Endothelial cell of umbilical vein (primary cell): ENCODE results near the gene BTBD10. TPM values are rescaled to one million over a fixed set of nuclear protein-coding genes. Genes with fewer than 3 reads are reported as not detected.

Source experiments
- BruUV-seq: library from RNA; stranded (reverse); fragments of 400-500 nt; replicated peaks from 2 replicates; lab custom pipeline; 2021; lab: Mats Ljungman, UMichigan
- CTCF ChIA-PET: fragments of 300-600, 350-600 bp; sonication (Branson Sonifier 250); formaldehyde crosslinking; loops from one replicate; lab custom pipeline; 2021; ENCODE audit warnings: antibody characterized with exemption, inconsistent platforms; lab: Charles Lee
- POLR2A ChIA-PET: fragments of 300-600, 350-600 bp; sonication (Branson Sonifier 250); formaldehyde crosslinking; loops from one replicate; lab custom pipeline; 2021; ENCODE audit warnings: antibody characterized with exemption, inconsistent platforms; lab: Charles Lee
- DNase-seq: peaks from one replicate; pipeline ENCODE4 v3.0.0-alpha.2; 2011; ENCODE audit warnings: low read depth, low spot score
- FAIRE-seq: peaks from 2 replicates; lab custom pipeline; 2011; peaks lifted over from hg19 to GRCh38; lab: Jason Lieb, UNC
- H2AFZ ChIP-seq: 2 replicates; pipeline ENCODE4 v1.6.0; 2012; ENCODE audit warnings: low read depth, low read length, control low read depth, inconsistent platforms
- H3K27ac ChIP-seq: 2 replicates; pipeline ENCODE4 v1.5.1; 2011; ENCODE audit warnings: low read depth, mild to moderate bottlenecking, control low read depth, low read length, moderate library complexity; ENCODE audit not compliant: insufficient read depth
- H3K27me3 ChIP-seq, 2 experiments: 2 replicates each; pipeline versions ENCODE4 v1.6.0 to v1.6.1; 2011; ENCODE audit warnings: low read length in 2 of 2, mixed read lengths in 1 of 2; ENCODE audit not compliant: control insufficient read depth in 2 of 2, insufficient read depth in 2 of 2
- H3K36me3 ChIP-seq, 2 experiments: 2 replicates in 1 of 2; 3 replicates in 1 of 2; pipeline ENCODE4 v1.5.1; 2011; ENCODE audit warnings: low read length in 2 of 2, mild to moderate bottlenecking in 1 of 2, moderate library complexity in 1 of 2; ENCODE audit not compliant: control insufficient read depth in 2 of 2, insufficient read depth in 2 of 2; ENCODE audit errors: extremely low read depth in 1 of 2
- H3K4me1 ChIP-seq: 3 replicates; pipeline ENCODE4 v1.5.1; 2011; ENCODE audit warnings: mild to moderate bottlenecking, low read length; ENCODE audit not compliant: control insufficient read depth, insufficient read depth; ENCODE audit errors: extremely low read depth
- H3K4me2 ChIP-seq: 2 replicates; pipeline ENCODE4 v1.6.1; 2011; ENCODE audit warnings: low read length, control low read depth, mixed read lengths; ENCODE audit not compliant: insufficient read depth
- H3K4me3 ChIP-seq, 3 experiments: fragments of 200-600 bp in 1 of 3; sonication (generic), shearing (Covaris generic) in 1 of 3; replicated peaks in 1 of 3; 2 replicates each; pipeline ENCODE4 v1.5.1; 2011 to 2016; ENCODE audit warnings: control low read depth in 3 of 3, low read length in 3 of 3, mild to moderate bottlenecking in 2 of 3, inconsistent platforms in 1 of 3, low read depth in 1 of 3, moderate library complexity in 1 of 3; ENCODE audit not compliant: insufficient read depth in 1 of 3
- H3K79me2 ChIP-seq: 2 replicates; pipeline ENCODE4 v1.6.0; 2012; ENCODE audit warnings: low read length, inconsistent platforms; ENCODE audit not compliant: control insufficient read depth, insufficient read depth
- H3K9ac ChIP-seq: replicated peaks from 2 replicates; pipeline ENCODE3; 2011; ENCODE audit warnings: low read length, control low read depth; ENCODE audit not compliant: insufficient read depth; ENCODE audit errors: extremely low read depth
- H3K9me1 ChIP-seq: replicated peaks from 3 replicates; pipeline ENCODE4 v1.6.0; 2011; ENCODE audit warnings: mild to moderate bottlenecking, low read length; ENCODE audit not compliant: control insufficient read depth, insufficient read depth; ENCODE audit errors: extremely low read depth
- H3K9me3 ChIP-seq: replicated peaks from 2 replicates; pipeline ENCODE4 v1.5.1; 2012; ENCODE audit warnings: low read length, inconsistent platforms; ENCODE audit not compliant: control insufficient read depth, insufficient read depth
- H4K20me1 ChIP-seq: replicated peaks from 2 replicates; pipeline ENCODE3; 2011; ENCODE audit warnings: mild to moderate bottlenecking, low read length; ENCODE audit not compliant: control insufficient read depth, insufficient read depth; ENCODE audit errors: extremely low read depth
- EZH2 ChIP-seq: IDR thresholded peaks from 2 replicates; pipeline ENCODE4 v1.6.1; 2012; ENCODE audit warnings: borderline replicate concordance, low read depth, mild to moderate bottlenecking, moderate library complexity, low read length, inconsistent platforms; ENCODE audit not compliant: severe bottlenecking
- FOS ChIP-seq: IDR thresholded peaks from 2 replicates; pipeline ENCODE4 v1.6.1; 2011; ENCODE audit warnings: mild to moderate bottlenecking, low read length, moderate library complexity, borderline replicate concordance; ENCODE audit not compliant: insufficient read depth
- GATA2 ChIP-seq: IDR thresholded peaks from 2 replicates; pipeline ENCODE4 v1.7.0; 2011; ENCODE audit warnings: low read depth, mild to moderate bottlenecking, moderate library complexity, mixed read lengths, low read length; ENCODE audit not compliant: insufficient read length, insufficient read depth
- JUN ChIP-seq: IDR thresholded peaks from 2 replicates; pipeline ENCODE4 v1.6.1; 2011; ENCODE audit warnings: borderline replicate concordance, low read depth; ENCODE audit not compliant: insufficient read length, insufficient read depth
- MYC ChIP-seq: IDR thresholded peaks from one replicate; pipeline ENCODE4 v1.6.1; 2011; ENCODE audit warnings: mild to moderate bottlenecking, low read depth, low read length
- POLR2A ChIP-seq: IDR thresholded peaks from 2 replicates; pipeline ENCODE4 v1.6.1; 2012; ENCODE audit warnings: low read depth, mild to moderate bottlenecking, control low read depth, low read length
- POLR2AphosphoS5 ChIP-seq: IDR thresholded peaks from 2 replicates; pipeline ENCODE4 v1.6.1; 2012; ENCODE audit warnings: low read depth, mild to moderate bottlenecking, control low read depth, low read length, moderate library complexity; ENCODE audit not compliant: insufficient read depth
- dilution Hi-C: fragments of 300-500 bp; cut with MboI; formaldehyde crosslinking; loops from one replicate; pipeline ENCODE4 v1.15.0; 2019; ENCODE audit warnings: low sequenced_read_pairs; ENCODE audit not compliant: extremely low pct_ligation_motif_present
- intact Hi-C: fragments of 100-400 bp; cut with micrococcal nuclease; formaldehyde crosslinking; loops from one replicate; pipeline ENCODE4 v1.10.0; 2022
- polyA plus RNA-seq, 4 experiments: library from polyadenylated mRNA; depleted of rRNA in 3 of 4; stranded (reverse) in 3 of 4; unstranded in 1 of 4; fragments of >200 nt; gene quantifications; 2 replicates each; pipeline versions ENCODE4 v1.2.1 to v1.2.3, GENCODE V29; 2011 to 2012; ENCODE audit warnings: missing spikeins in 1 of 4
- total RNA-seq: library from RNA; stranded (reverse); gene quantifications from 2 replicates; pipeline ENCODE4 v1.2.3, GENCODE V29; 2021
- TF ChIP-seq, protein P1 (sequence below), 2 donors: IDR thresholded peaks; 1 replicate in 1 of 2; 2 replicates in 1 of 2; pipeline ENCODE4 v1.5.1; 2011; ENCODE audit warnings: low read length in 2 of 2, mild to moderate bottlenecking in 2 of 2, moderate library complexity in 2 of 2, control low read depth in 1 of 2, inconsistent platforms in 1 of 2, low read depth in 1 of 2; ENCODE audit not compliant: insufficient read depth in 1 of 2; ENCODE audit errors: extremely low read depth in 1 of 2
- TF ChIP-seq, protein P2 (sequence below): IDR thresholded peaks from 2 replicates; pipeline ENCODE4 v1.6.1; 2011; ENCODE audit not compliant: insufficient read depth, insufficient read length

BTBD10 gene
- total and polyA plus RNA-seq, 2 donors (not counting 3 experiments of a cell fraction or from before 2014, with no cell fraction given): 31.7 to 49.6 TPM

- no peak overlapping the region for H3K9ac ChIP-seq
- H3K36me3 ChIP-seq: no peaks in the 10 kb centered on the region
- H3K27ac ChIP-seq: no peak overlapping the region
- no peaks in the 10 kb centered on the region for H3K9me1 ChIP-seq
- dilution Hi-C loops: no loop called here
- no peaks in the 10 kb centered on the region for H4K20me1 ChIP-seq
- FAIRE-seq (no peak), DNase-seq (no peak)
- H3K4me1 ChIP-seq: peaks cover 4% of the 10 kb centered on the region
- no peak overlapping the region for H3K4me3 ChIP-seq
- no peaks in the 10 kb centered on the region for H3K27me3 ChIP-seq
- ChIA-PET POLR2A (no interaction called here), CTCF (interaction anchor here (0.7 to 8.3 kb wide), 8 partner anchors 11 to 386 kb away, joined by 3 to 144 read pairs (median 4); no protein-coding TSS in a partner anchor)
- H3K4me2 ChIP-seq: no peak overlapping the region
- H3K9me3 ChIP-seq: no peaks in the 10 kb centered on the region
- H2AFZ ChIP-seq: no peak overlapping the region
- no TSS peak for BruUV-seq
- no peaks in the 10 kb centered on the region for H3K79me2 ChIP-seq
- TF ChIP-seq MYC: no peak
- TF ChIP-seq, protein P1, sequence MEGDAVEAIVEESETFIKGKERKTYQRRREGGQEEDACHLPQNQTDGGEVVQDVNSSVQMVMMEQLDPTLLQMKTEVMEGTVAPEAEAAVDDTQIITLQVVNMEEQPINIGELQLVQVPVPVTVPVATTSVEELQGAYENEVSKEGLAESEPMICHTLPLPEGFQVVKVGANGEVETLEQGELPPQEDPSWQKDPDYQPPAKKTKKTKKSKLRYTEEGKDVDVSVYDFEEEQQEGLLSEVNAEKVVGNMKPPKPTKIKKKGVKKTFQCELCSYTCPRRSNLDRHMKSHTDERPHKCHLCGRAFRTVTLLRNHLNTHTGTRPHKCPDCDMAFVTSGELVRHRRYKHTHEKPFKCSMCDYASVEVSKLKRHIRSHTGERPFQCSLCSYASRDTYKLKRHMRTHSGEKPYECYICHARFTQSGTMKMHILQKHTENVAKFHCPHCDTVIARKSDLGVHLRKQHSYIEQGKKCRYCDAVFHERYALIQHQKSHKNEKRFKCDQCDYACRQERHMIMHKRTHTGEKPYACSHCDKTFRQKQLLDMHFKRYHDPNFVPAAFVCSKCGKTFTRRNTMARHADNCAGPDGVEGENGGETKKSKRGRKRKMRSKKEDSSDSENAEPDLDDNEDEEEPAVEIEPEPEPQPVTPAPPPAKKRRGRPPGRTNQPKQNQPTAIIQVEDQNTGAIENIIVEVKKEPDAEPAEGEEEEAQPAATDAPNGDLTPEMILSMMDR (IDR thresholded peaks at IDR 0.05; ENCODE audit: extremely low read depth in 1 of 2, insufficient read depth in 1 of 2, low read depth in 1 of 2, low read length in 2 of 2): no peak
- TF ChIP-seq POLR2A: no peak
- TF ChIP-seq JUN: no peak
- TF ChIP-seq FOS: no peak
- TF ChIP-seq POLR2AphosphoS5: no peak
- TF ChIP-seq, protein P2, sequence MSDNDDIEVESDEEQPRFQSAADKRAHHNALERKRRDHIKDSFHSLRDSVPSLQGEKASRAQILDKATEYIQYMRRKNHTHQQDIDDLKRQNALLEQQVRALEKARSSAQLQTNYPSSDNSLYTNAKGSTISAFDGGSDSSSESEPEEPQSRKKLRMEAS: no peak
- no peak for TF ChIP-seq EZH2
- TF ChIP-seq GATA2: no peak
- intact Hi-C loops: no loop called here
Measured at GRCh38 chr11:13349581-13349980, 113.4 kb downstream of the BTBD10 start.
